ENCODE results near the gene BNC2. TPM values are rescaled to one million over a fixed set of nuclear protein-coding genes. Genes with fewer than 3 reads are reported as not detected.
A peak's percentile ranks its signal among the peaks of the same experiment; 100 is the strongest.

Gene BNC2
- total and polyA plus RNA-seq, 2 of the 4 experiments (the other 2 are of a cell fraction) = 15.5 to 45.2 TPM

GRCh38 chr9:16864649-16865434 lies 5.6 kb downstream of the BNC2 start:
- WGBS, 2 experiments (ENCODE audit: extremely low coverage in 2 of 2, insufficient read length in 1 of 2) = no CpG with 5 or more reads among the region's 10 CpGs
- peak overlapping the region; percentile 54 for H2AFZ ChIP-seq (replicated peaks; ENCODE audit: low read length, poor library complexity)
- peak overlapping the region; percentile 55; the same call in 1 of the 2 replicates for H3K56ac ChIP-seq (ENCODE audit: extremely low read depth, insufficient read depth, low read length)
- no peaks in the 10 kb centered on the region for H3K27me3 ChIP-seq (ENCODE audit: control insufficient read depth, insufficient read depth, low read length)
- peak overlapping the region; percentile 68 for H2BK20ac ChIP-seq (ENCODE audit: low read depth, low read length)
- H3K18ac ChIP-seq (ENCODE audit: low read depth, low read length) = peak overlapping the region; percentile 95
- H3K4me1 ChIP-seq (ENCODE audit: control insufficient read depth, insufficient read depth, low read length) = peaks cover 12% of the 10 kb centered on the region
- H3K4me3 ChIP-seq (ENCODE audit: insufficient read depth, low read depth, low read length) = peak overlapping the region; percentile 17; the same call in 1 of the 2 replicates
- peak overlapping the region; percentile 76 for H3K9ac ChIP-seq (ENCODE audit: low read depth, low read length)
- no TSS peak for BruUV-seq (replicated peaks)
- ATAC-seq (ENCODE audit: low read depth) (peak; percentile 43), DNase-seq (peak; percentile 82)
- POLR2A ChIA-PET (ENCODE audit: unreplicated experiment) = interaction anchor here (0.7 kb wide), 1 partner anchor 527 kb away, joined by 7 read pairs; no protein-coding TSS in a partner anchor
- intact Hi-C loops (cut with micrococcal nuclease) = loop anchor here (5.0 to 10.0 kb wide), 7 partner anchors 97 to 993 kb away; no protein-coding TSS in a partner anchor
- H3K9me1 ChIP-seq (ENCODE audit: insufficient read depth, low read length) = 0 out of 2 replicates have a peak, but pooled peaks cover 3% of the 10 kb centered on the region
- H4K5ac ChIP-seq (ENCODE audit: low read depth, low read length) = peak overlapping the region; percentile 91
- peak overlapping the region; percentile 61 for H3K23ac ChIP-seq (ENCODE audit: low read depth, low read length)
- H3K36me3 ChIP-seq (ENCODE audit: control insufficient read depth, insufficient read depth, low read length) = peaks cover 2% of the 10 kb centered on the region
- CTCF ChIA-PET = interaction anchor here (1.2 kb wide), 1 partner anchor 836 kb away, joined by 3 read pairs; no protein-coding TSS in a partner anchor
- peak overlapping the region; percentile 56 for H4K91ac ChIP-seq (ENCODE audit: insufficient read depth, low read depth, low read length)
- in situ Hi-C loops (cut with MboI; ENCODE audit: low sequenced_read_pairs) = no loop called here
- dilution Hi-C loops (cut with HindIII; ENCODE audit: low sequenced_read_pairs, unreplicated experiment) = no loop called here
- H3K14ac ChIP-seq (replicated peaks; ENCODE audit: low read depth, low read length) = peak overlapping the region; percentile 41
- peak overlapping the region; percentile 1; the same call in 2 of the 3 replicates for H2BK15ac ChIP-seq (ENCODE audit: low read depth, low read length)
- H3K4ac ChIP-seq (ENCODE audit: low read depth, low read length) = peak overlapping the region; percentile 78
- H2BK120ac ChIP-seq (ENCODE audit: low read depth, low read length) = peak overlapping the region; percentile 63
- peak overlapping the region; percentile 57; the same call in 1 of the 2 replicates for H2AK5ac ChIP-seq (ENCODE audit: low read depth, low read length)
- H3K27ac ChIP-seq (ENCODE audit: insufficient read depth, low read length) = peak overlapping the region; percentile 85
- H4K20me1 ChIP-seq (ENCODE audit: insufficient read depth, low read length) = peaks cover 9% of the 10 kb centered on the region; the same call in 1 of the 2 replicates
- H2BK5ac ChIP-seq (ENCODE audit: low read depth, low read length, poor library complexity, severe bottlenecking) = peak overlapping the region; percentile 85
- H4K8ac ChIP-seq (ENCODE audit: low read depth in 2 of 2, low read length in 2 of 2) = peak overlapping the region in 1 of 2 experiments; percentile 36; a peak in 2 of 4 replicates
- H2AK9ac ChIP-seq (replicated peaks; ENCODE audit: low read depth, low read length, poor library complexity) = peak overlapping the region; percentile 68
- H3K79me1 ChIP-seq (ENCODE audit: low read depth in 1 of 2, low read length in 2 of 2) = peaks cover 11 to 45% of the 10 kb centered on the region in 2 experiments; a peak in 3 of 4 replicates
- H3K4me2 ChIP-seq (ENCODE audit: low read depth, low read length) = peak overlapping the region; percentile 100
- no peaks in the 10 kb centered on the region for H3K9me3 ChIP-seq (ENCODE audit: control insufficient read depth, insufficient read depth, low read length)
- TF ChIP-seq POLR2A (IDR thresholded peaks at IDR 0.05; ENCODE audit: low read depth, low read length) (no peak), BHLHE40 (IDR thresholded peaks at IDR 0.05; ENCODE audit: low read depth, low read length) (no peak), CTCF (conservative IDR thresholded peaks at IDR 0.05; ENCODE audit: low read depth, low read length) (no peak), RCOR1 (IDR thresholded peaks at IDR 0.05; ENCODE audit: insufficient replicate concordance, low read length) (no peak), RFX5 (IDR thresholded peaks at IDR 0.05; ENCODE audit: low read depth, low read length) (no peak), MXI1 (IDR thresholded peaks at IDR 0.05; ENCODE audit: borderline replicate concordance, low read depth, low read length) (no peak), ELK1 (IDR thresholded peaks at IDR 0.05; ENCODE audit: borderline replicate concordance, low read depth, low read length) (no peak), SMC3 (IDR thresholded peaks at IDR 0.05; ENCODE audit: low read depth, low read length) (no peak), CEBPB (IDR thresholded peaks at IDR 0.05; ENCODE audit: low read depth, low read length) (peak; percentile 16; the same call in 1 of the 2 replicates), NFE2L2 (IDR thresholded peaks at IDR 0.05; ENCODE audit: low read depth, low read length) (no peak), CHD1 (IDR thresholded peaks at IDR 0.05; ENCODE audit: low read depth, low read length) (no peak), MAFK (IDR thresholded peaks at IDR 0.05; ENCODE audit: low read depth, low read length) (no peak), MAZ (IDR thresholded peaks at IDR 0.05; ENCODE audit: borderline replicate concordance, low read depth, low read length) (no peak)
